DMS 273 (cell line): ENCODE results near the gene MICAL2.

Experiments used
- DNase-seq: peaks from one replicate; lab custom pipeline; 2025; ENCODE audit not compliant: unreplicated experiment; lab: John Stamatoyannopoulos, UW

MICAL2 gene

GRCh38 chr11:12094872-12095800 lies 15.3 kb upstream of the MICAL2 start:
- DNase-seq: no peak

GRCh38 chr11:12097219-12097618 lies 13.2 kb upstream of the MICAL2 start:
- DNase-seq: no peak

GRCh38 chr11:12098601-12099000 lies 11.8 kb upstream of the MICAL2 start:
- no peak for DNase-seq

- no peak for DNase-seq
These were observed 11.1 kb upstream of the MICAL2 start for GRCh38 chr11:12099132-12099873.

GRCh38 chr11:12100429-12100828 lies 10.0 kb upstream of the MICAL2 start:
- DNase-seq: no peak

GRCh38 chr11:12100841-12101242 lies 9.5 kb upstream of the MICAL2 start:
- DNase-seq: no peak

- no peak for DNase-seq
These were observed 9.1 kb upstream of the MICAL2 start for GRCh38 chr11:12101318-12101717.

- DNase-seq: peak; percentile 19
These were observed 7.6 kb upstream of the MICAL2 start for GRCh38 chr11:12102588-12103410.

- DNase-seq: no peak
These were observed 6.8 kb upstream of the MICAL2 start for GRCh38 chr11:12103411-12104225.

GRCh38 chr11:12105471-12105870 lies 4.9 kb upstream of the MICAL2 start:
- no peak for DNase-seq

- DNase-seq: no peak
These were observed 4.3 kb upstream of the MICAL2 start for GRCh38 chr11:12106101-12106500.

- no peak for DNase-seq
These were observed 3.9 kb upstream of the MICAL2 start for GRCh38 chr11:12106501-12106900.

GRCh38 chr11:12108875-12109453 lies 1.4 kb upstream of the MICAL2 start:
- DNase-seq: no peak

GRCh38 chr11:12109591-12110196 lies 696 bp upstream of the MICAL2 start:
- DNase-seq: no peak

- peak; percentile 55 for DNase-seq
These were observed 541 bp downstream of the MICAL2 start for GRCh38 chr11:12110714-12111548.

GRCh38 chr11:12111549-12112520 lies 1.4 kb downstream of the MICAL2 start:
- DNase-seq: peak; percentile 17

GRCh38 chr11:12112750-12113149 lies 2.4 kb downstream of the MICAL2 start:
- no peak for DNase-seq

GRCh38 chr11:12113294-12113693 lies 2.9 kb downstream of the MICAL2 start:
- no peak for DNase-seq
